Neural cell (in vitro differentiated cells): Measurements from ENCODE around the gene ABCB6. TPM values are rescaled to one million over a fixed set of nuclear protein-coding genes. Genes with fewer than 3 reads are reported as not detected.

ENCODE experiments used
- H2AFZ ChIP-seq: fragments of 200-600, 300-800 bp; sonication (generic), shearing (Covaris generic); 2 replicates; pipeline ENCODE4 v1.6.0; 2014; ENCODE audit warnings: low read depth, mild to moderate bottlenecking, antibody characterized with exemption, low read length, moderate library complexity
- H3F3A ChIP-seq: fragments of 200-600 bp; shearing (Covaris generic); 2 replicates; pipeline ENCODE4 v1.6.1; 2016; ENCODE audit warnings: mild to moderate bottlenecking, moderate library complexity, mixed read lengths, antibody characterized with exemption, low read length; ENCODE audit not compliant: insufficient read depth, poor library complexity, severe bottlenecking
- H3K27ac ChIP-seq: fragments of 200-600, 300-800 bp; sonication (generic), shearing (Covaris generic); 2 replicates; pipeline ENCODE4 v1.5.1; 2014; ENCODE audit warnings: mild to moderate bottlenecking, low read length, moderate library complexity
- H3K27me3 ChIP-seq: fragments of 300-800, 200-600 bp; sonication (generic), shearing (Covaris generic); 2 replicates; pipeline ENCODE4 v1.6.0; 2014; ENCODE audit warnings: mild to moderate bottlenecking, low read depth, low read length, moderate library complexity; ENCODE audit not compliant: insufficient read depth
- H3K36me3 ChIP-seq: fragments of 300-800, 200-600 bp; sonication (generic), shearing (Covaris generic); 2 replicates; pipeline ENCODE4 v1.5.1; 2014; ENCODE audit warnings: mild to moderate bottlenecking, antibody characterized with exemption, low read length, moderate library complexity; ENCODE audit not compliant: insufficient read depth
- H3K4me2 ChIP-seq: fragments of 300-800, 200-600 bp; sonication (generic), shearing (Covaris generic); 2 replicates; pipeline ENCODE4 v1.6.0; 2014; ENCODE audit warnings: mild to moderate bottlenecking, low read length
- H3K4me3 ChIP-seq: fragments of 300-800, 200-600 bp; sonication (generic), shearing (Covaris generic); 2 replicates; pipeline ENCODE4 v1.5.1; 2014; ENCODE audit warnings: mild to moderate bottlenecking, low read length, moderate library complexity
- H3K79me2 ChIP-seq: fragments of 200-600 bp; shearing (Covaris generic); replicated peaks from 2 replicates; pipeline ENCODE4 v1.6.0; 2014; ENCODE audit warnings: mild to moderate bottlenecking, low read length, moderate library complexity; ENCODE audit not compliant: insufficient read depth
- H3K9ac ChIP-seq: fragments of 300-800, 200-600 bp; sonication (generic), shearing (Covaris generic); 2 replicates; pipeline ENCODE4 v1.6.1; 2016; ENCODE audit warnings: mild to moderate bottlenecking, low read length, mixed read lengths
- H3K9me2 ChIP-seq: fragments of 200-600 bp; shearing (Covaris generic); 2 replicates; pipeline ENCODE4 v1.6.1; 2016; ENCODE audit warnings: mild to moderate bottlenecking, low read length, mixed read lengths; ENCODE audit not compliant: insufficient read depth
- H3K9me3 ChIP-seq: fragments of 200-600, 300-800 bp; sonication (generic), shearing (Covaris generic); 2 replicates; pipeline ENCODE4 v1.6.1; 2016; ENCODE audit warnings: mild to moderate bottlenecking, mixed run types, low read length, moderate library complexity, mixed read lengths
- H4K20me1 ChIP-seq: fragments of 200-600 bp; shearing (Covaris generic); 2 replicates; pipeline ENCODE4 v1.6.1; 2016; ENCODE audit warnings: mild to moderate bottlenecking, mixed run types; ENCODE audit not compliant: insufficient read depth
- CTCF ChIP-seq: fragments of 450-650 bp; IDR thresholded peaks from 2 replicates; pipeline ENCODE4 v1.5.1; 2014; ENCODE audit warnings: antibody characterized with exemption, mild to moderate bottlenecking, moderate library complexity; ENCODE audit not compliant: poor library complexity, severe bottlenecking
- EP300 ChIP-seq: fragments of 450-650 bp; conservative IDR thresholded peaks from 2 replicates; pipeline ENCODE4 v1.6.1; 2014; ENCODE audit warnings: antibody characterized with exemption, mild to moderate bottlenecking, moderate library complexity; ENCODE audit not compliant: poor library complexity, severe bottlenecking
- EZH2 ChIP-seq: fragments of 200-600, 300-800 bp; shearing (Covaris generic), sonication (generic); IDR thresholded peaks from 2 replicates; pipeline ENCODE4 v1.6.1; 2014; ENCODE audit warnings: antibody characterized with exemption, low read length, borderline replicate concordance, mild to moderate bottlenecking; ENCODE audit not compliant: insufficient read depth, poor library complexity, severe bottlenecking
- MXI1 ChIP-seq: fragments of 450-650 bp; conservative IDR thresholded peaks from 2 replicates; pipeline ENCODE4 v1.6.1; 2014; ENCODE audit warnings: antibody characterized with exemption, mild to moderate bottlenecking; ENCODE audit not compliant: poor library complexity, severe bottlenecking
- POLR2AphosphoS5 ChIP-seq: IDR thresholded peaks from 2 replicates; pipeline ENCODE4 v1.6.1; 2012
- RAD21 ChIP-seq: fragments of 450-650 bp; conservative IDR thresholded peaks from 2 replicates; pipeline ENCODE4 v1.6.1; 2014; ENCODE audit warnings: antibody characterized with exemption, mild to moderate bottlenecking, moderate library complexity
- REST ChIP-seq: IDR thresholded peaks from 2 replicates; pipeline ENCODE4 v1.6.1; 2012; ENCODE audit warnings: borderline replicate concordance
- SMC3 ChIP-seq: fragments of 450-650 bp; conservative IDR thresholded peaks from 2 replicates; pipeline ENCODE4 v1.6.1; 2014; ENCODE audit warnings: antibody characterized with exemption, mild to moderate bottlenecking, moderate library complexity; ENCODE audit not compliant: poor library complexity
- TAF1 ChIP-seq: IDR thresholded peaks from 2 replicates; pipeline ENCODE4 v1.6.1; 2012; ENCODE audit warnings: low read depth
- polyA plus RNA-seq: library from polyadenylated mRNA; depleted of rRNA; stranded (reverse); fragments of >200 nt; gene quantifications from 2 replicates; pipeline ENCODE4 v1.2.3, GENCODE V29; 2014

The ABCB6 gene
- polyA plus RNA-seq, 1 donor from 2014 or later = 28.1 TPM

DNA sequence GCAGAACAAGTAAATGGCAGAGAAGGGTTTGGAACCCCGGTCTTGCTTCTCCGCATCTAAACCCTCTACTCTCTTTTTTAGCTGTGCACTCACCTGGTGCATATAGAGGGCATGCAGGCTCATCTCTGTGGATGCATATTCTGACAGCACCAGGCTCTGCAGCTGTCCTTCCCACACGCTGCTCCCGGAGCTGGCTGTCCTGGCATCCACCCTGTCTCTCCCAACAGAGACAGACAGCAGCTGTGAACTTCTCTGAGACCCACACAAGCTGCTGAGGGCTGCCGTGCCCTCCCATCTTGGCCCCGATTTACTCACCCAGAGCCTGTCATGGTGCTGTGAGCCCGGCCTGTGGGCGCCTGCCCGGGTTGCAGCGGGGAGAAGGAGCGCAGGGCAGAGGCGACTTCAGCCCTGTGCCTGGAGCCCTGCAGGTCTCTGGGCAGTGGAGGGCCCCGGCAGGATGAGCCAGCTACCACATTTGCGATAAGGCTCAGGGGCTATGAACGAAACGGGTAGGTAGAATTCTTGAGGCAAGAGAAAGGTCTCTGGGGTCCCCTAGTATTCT, 3.3 kb upstream of the ABCB6 start:
- Histone ChIP-seq H4K20me1 (no peaks in the 10 kb centered on the region), H3K4me2 (no peak overlapping the region), H3K36me3 (no peaks in the 10 kb centered on the region), H3F3A (no peaks in the 10 kb centered on the region), H3K9ac (no peak overlapping the region), H2AFZ (no peak overlapping the region), H3K4me3 (no peak overlapping the region), H3K9me3 (no peaks in the 10 kb centered on the region), H3K27ac (no peak overlapping the region), H3K79me2 (no peaks in the 10 kb centered on the region), H3K9me2 (no peaks in the 10 kb centered on the region), H3K27me3 (no peaks in the 10 kb centered on the region)
- TF ChIP-seq SMC3 (no peak), CTCF (no peak), TAF1 (no peak), REST (no peak), EZH2 (no peak), EP300 (no peak), RAD21 (no peak), MXI1 (no peak), POLR2AphosphoS5 (no peak)

DNA sequence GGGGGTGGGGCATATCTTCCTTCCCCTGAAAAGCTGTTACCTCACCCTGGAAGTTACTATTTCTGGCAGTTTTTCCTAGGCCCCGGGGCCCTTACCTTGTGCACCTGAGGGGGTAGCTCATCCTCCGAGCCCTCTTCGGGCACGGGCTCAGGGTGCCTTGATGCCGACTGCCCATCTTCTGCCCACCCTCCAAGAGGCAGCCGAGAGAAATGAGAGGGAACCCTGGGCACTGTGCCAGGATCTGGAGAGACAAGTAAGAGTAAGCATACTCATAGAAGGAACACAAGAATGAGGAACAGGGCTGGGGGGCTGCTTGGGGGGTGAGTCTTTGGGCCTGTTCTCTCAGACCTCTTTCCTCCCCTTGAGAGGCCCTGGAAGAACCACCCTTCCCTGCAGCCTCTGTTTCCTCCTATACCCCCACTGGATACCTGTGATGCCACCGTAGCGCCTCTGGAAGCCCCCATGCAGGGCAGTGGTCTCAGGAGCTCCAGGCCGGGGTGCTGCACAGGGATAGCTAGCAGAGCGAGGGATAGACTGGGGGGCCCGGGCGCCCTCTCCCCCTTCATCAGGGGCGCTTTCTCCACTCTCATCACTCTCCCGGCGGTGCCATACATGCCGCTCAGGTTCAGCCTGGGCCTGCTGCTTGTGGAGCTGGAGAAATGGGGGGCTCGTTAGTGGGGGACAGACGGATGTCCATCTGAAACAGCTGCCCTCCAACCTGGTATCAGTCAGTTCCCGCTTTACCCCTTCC, 2.1 kb upstream of the ABCB6 start:
- no peaks in the 10 kb centered on the region for H3K36me3 ChIP-seq
- no peaks in the 10 kb centered on the region for H3F3A ChIP-seq
- no peaks in the 10 kb centered on the region for H4K20me1 ChIP-seq
- no peak overlapping the region for H3K4me3 ChIP-seq
- no peak overlapping the region for H2AFZ ChIP-seq
- H3K27me3 ChIP-seq = no peaks in the 10 kb centered on the region
- no peak overlapping the region for H3K9ac ChIP-seq
- TF ChIP-seq EP300 = no peak
- TF ChIP-seq POLR2AphosphoS5 = no peak
- TF ChIP-seq MXI1 = no peak
- no peak for TF ChIP-seq RAD21
- TF ChIP-seq TAF1 = no peak
- no peak for TF ChIP-seq SMC3
- TF ChIP-seq EZH2 = no peak
- TF ChIP-seq REST = no peak
- TF ChIP-seq CTCF = no peak
- H3K27ac ChIP-seq = no peak overlapping the region
- no peaks in the 10 kb centered on the region for H3K9me3 ChIP-seq
- H3K4me2 ChIP-seq = no peak overlapping the region
- no peaks in the 10 kb centered on the region for H3K79me2 ChIP-seq
- no peaks in the 10 kb centered on the region for H3K9me2 ChIP-seq
